Thoracic aorta endothelial cell (primary cell): Measurements from ENCODE around the gene MFAP4. TPM values are rescaled to one million over a fixed set of nuclear protein-coding genes. Genes with fewer than 3 reads are reported as not detected.

ENCODE experiments used
- small RNA-seq: library from RNA; depleted of rRNA; stranded (forward); fragments of <200 nt; gene quantifications from one replicate; pipeline ENCODE3, GENCODE V24; 2012
- total RNA-seq: library from RNA; depleted of rRNA; stranded (reverse); fragments of >200 nt; gene quantifications from 2 replicates; pipeline ENCODE4 v1.2.3, GENCODE V29; 2012

The MFAP4 gene
- not detected in 2 replicates for total RNA-seq

GRCh38 chr17:19386974-19387920 is at the start of gene MFAP4:
MFAP4 (minus strand) TSS chr17:19387190; CDS start chr17:19387155, 35 bp downstream.

GRCh38 chr17:19410875-19411620 is 24.1 kb upstream of the MFAP4 start, which contains the start of gene RNF112:
RNF112 (plus strand) TSS chr17:19411232; CDS start chr17:19411409, 177 bp downstream.

GRCh38 chr17:19378416-19379360 is 8.3 kb downstream of the MFAP4 start, which contains the start of gene MAPK7:
MAPK7 (plus strand) TSS chr17:19378498; CDS start chr17:19378901, 403 bp downstream.

GRCh38 chr17:19362277-19363113 is 24.5 kb downstream of the MFAP4 start, which contains the start of gene B9D1:
B9D1 (minus strand) TSS chr17:19362723; CDS start chr17:19362569, 154 bp downstream.

Small RNA genes lying within 50 kb of the gene (small RNA-seq; reads per million reads assigned to genes)
- gene MIR1180 (3.6 reads per million, percentile 71 among the genes with 10 or more reads in this experiment), gene RF00537 (not detected)

Other genes starting within 250 kb of the MFAP4 start
- 38.7 and 46.1 TPM in 2 replicates for gene EPN2, start 149.8 kb downstream of the MFAP4 start, total RNA-seq
- gene B9D1, start 24.5 kb downstream of the MFAP4 start, total RNA-seq, result 16.2 and 17.5 TPM in 2 replicates
- gene MAPK7, start 8.7 kb downstream of the MFAP4 start, total RNA-seq, result 19.1 and 19.5 TPM in 2 replicates
- gene RNF112, start 24.0 kb upstream of the MFAP4 start, total RNA-seq, result not detected in 2 replicates
- 8.6 and 15.4 TPM in 2 replicates for gene SLC47A1, start 146.7 kb upstream of the MFAP4 start, total RNA-seq